GM11168 (cell line): ENCODE results near the gene ATP7A.
"Not testable (repeated sequence)": the region's sequence is repeated elsewhere in the genome, so short reads cannot be mapped to it uniquely, and the experiment has no call there.

Experiments
- in situ Hi-C: fragments of 300-500 bp; cut with MboI; formaldehyde crosslinking; loops from one replicate; pipeline ENCODE4 v1.12.0; 2022; ENCODE audit warnings: low sequenced_read_pairs; ENCODE audit not compliant: unreplicated experiment

The ATP7A gene

GRCh38 chrX:78024349-78025059 is 114.0 kb downstream of the ATP7A start:
- in situ Hi-C loops = loop anchor here (10.0 kb wide), 1 partner anchor 110 kb away; the partner anchor contains the start of gene ATP7A

GRCh38 chrX:78027798-78028197 is 117.3 kb downstream of the ATP7A start:
- in situ Hi-C loops = loop anchor here (10.0 kb wide), 1 partner anchor 113 kb away; the partner anchor contains the start of gene ATP7A

- in situ Hi-C loops = loop anchor here (10.0 kb wide), 1 partner anchor 115 kb away; the partner anchor contains the start of gene ATP7A
Observed at GRCh38 chrX:78029663-78030062, 119.2 kb downstream of the ATP7A start.

GRCh38 chrX:78035061-78035460 is 124.6 kb downstream of the ATP7A start:
- in situ Hi-C loops = no loop called here

GRCh38 chrX:78037881-78038280 is 127.4 kb downstream of the ATP7A start:
- in situ Hi-C loops = no loop called here

- in situ Hi-C loops = no loop called here
Observed at GRCh38 chrX:78042601-78043000, 132.1 kb downstream of the ATP7A start.

GRCh38 chrX:78046362-78046761 is 135.9 kb downstream of the ATP7A start:
- in situ Hi-C loops = no loop called here

- in situ Hi-C loops = no loop called here
Observed at GRCh38 chrX:78048052-78048451, 137.6 kb downstream of the ATP7A start.

GRCh38 chrX:78063687-78064086 is 153.2 kb downstream of the ATP7A start:
- in situ Hi-C loops = no loop called here

GRCh38 chrX:78064152-78064551 is 153.7 kb downstream of the ATP7A start:
- in situ Hi-C loops = no loop called here

GRCh38 chrX:78064698-78065601 is 154.5 kb downstream of the ATP7A start:
- in situ Hi-C loops = not testable (repeated sequence)

GRCh38 chrX:78066110-78066509 is 155.6 kb downstream of the ATP7A start:
- in situ Hi-C loops = no loop called here

- in situ Hi-C loops = no loop called here
Observed at GRCh38 chrX:78071331-78071730, 160.8 kb downstream of the ATP7A start.

- in situ Hi-C loops = not testable (repeated sequence)
Observed at GRCh38 chrX:78073147-78074077, 162.9 kb downstream of the ATP7A start.

- in situ Hi-C loops = no loop called here
Observed at GRCh38 chrX:78074088-78074487, 163.6 kb downstream of the ATP7A start.

- in situ Hi-C loops = no loop called here
Observed at GRCh38 chrX:78075787-78076389, 165.4 kb downstream of the ATP7A start.

- in situ Hi-C loops = not testable (repeated sequence)
Observed at GRCh38 chrX:78081413-78081812, 170.9 kb downstream of the ATP7A start.

- in situ Hi-C loops = no loop called here
Observed at GRCh38 chrX:78092296-78092695, 181.8 kb downstream of the ATP7A start.

- in situ Hi-C loops = no loop called here
Observed at GRCh38 chrX:78098108-78098507, 187.6 kb downstream of the ATP7A start.
